ENCODE measurements around the gene TTC4. TPM values are rescaled to one million over a fixed set of nuclear protein-coding genes. Genes with fewer than 3 reads are reported as not detected.

The TTC4 gene
- total RNA-seq, 1 experiment from 2014 or later = 26.3 TPM

DNA sequence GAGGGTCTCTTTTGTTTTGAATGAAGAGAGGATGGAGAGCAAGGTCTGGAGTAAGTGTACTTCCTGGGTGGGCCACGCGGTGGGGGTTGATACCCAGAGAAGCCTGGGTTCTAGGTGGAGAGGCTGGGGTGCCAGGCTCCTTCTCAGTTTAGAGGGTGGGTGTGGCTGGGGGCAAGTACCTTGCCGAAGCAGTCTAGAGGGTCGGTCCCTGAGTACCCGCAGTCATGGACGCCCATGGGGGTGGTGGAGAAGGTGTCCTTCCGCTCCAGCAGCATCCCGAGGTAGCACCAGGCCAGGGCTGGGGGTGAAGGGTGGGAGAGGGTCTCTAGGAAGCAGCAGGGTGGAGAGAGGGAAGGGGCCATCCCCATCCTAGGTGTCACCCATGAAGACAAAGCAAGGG is 71.1 kb downstream of the TTC4 start:
- Histone ChIP-seq H3K9me2 (ENCODE audit: insufficient read depth) (no peaks in the 10 kb centered on the region), H3K27me3 (ENCODE audit: insufficient read depth, low read length) (no peaks in the 10 kb centered on the region), H3K79me2 (ENCODE audit: insufficient read depth, low read length) (no peaks in the 10 kb centered on the region), H2AFZ (ENCODE audit: low read depth, low read length, poor library complexity, severe bottlenecking) (no peak overlapping the region), H3K4me2 (ENCODE audit: low read length) (no peak overlapping the region), H3K4me1 (ENCODE audit: control insufficient read depth in 1 of 2, insufficient read depth in 2 of 2, low read length in 2 of 2) (peaks cover 0 to 4% of the 10 kb centered on the region in 2 experiments; a peak in 1 of 4 replicates), H3K36me3 (ENCODE audit: control insufficient read depth in 1 of 2, insufficient read depth in 2 of 2, low read length in 2 of 2) (no peaks in the 10 kb centered on the region), H3K9ac (ENCODE audit: low read length) (no peak overlapping the region), H3K4me3 (replicated peaks in 1 of 2; ENCODE audit: low read depth in 1 of 2, low read length in 2 of 2) (no peak overlapping the region), H3K9me3 (ENCODE audit: control insufficient read depth in 1 of 2, insufficient read depth in 1 of 2, low read depth in 1 of 2, low read length in 2 of 2) (no peaks in the 10 kb centered on the region), H3K27ac (ENCODE audit: low read depth, low read length) (no peak overlapping the region), H4K20me1 (ENCODE audit: insufficient read depth) (no peaks in the 10 kb centered on the region)
- no peak for DNase-seq (ENCODE audit: low read depth, low spot score)
- no peak for ATAC-seq
- POLR2A ChIA-PET = no interaction called here
- TF ChIP-seq SIN3A (IDR thresholded peaks at IDR 0.05; ENCODE audit: low read depth) = no peak
- TF ChIP-seq, protein P1, sequence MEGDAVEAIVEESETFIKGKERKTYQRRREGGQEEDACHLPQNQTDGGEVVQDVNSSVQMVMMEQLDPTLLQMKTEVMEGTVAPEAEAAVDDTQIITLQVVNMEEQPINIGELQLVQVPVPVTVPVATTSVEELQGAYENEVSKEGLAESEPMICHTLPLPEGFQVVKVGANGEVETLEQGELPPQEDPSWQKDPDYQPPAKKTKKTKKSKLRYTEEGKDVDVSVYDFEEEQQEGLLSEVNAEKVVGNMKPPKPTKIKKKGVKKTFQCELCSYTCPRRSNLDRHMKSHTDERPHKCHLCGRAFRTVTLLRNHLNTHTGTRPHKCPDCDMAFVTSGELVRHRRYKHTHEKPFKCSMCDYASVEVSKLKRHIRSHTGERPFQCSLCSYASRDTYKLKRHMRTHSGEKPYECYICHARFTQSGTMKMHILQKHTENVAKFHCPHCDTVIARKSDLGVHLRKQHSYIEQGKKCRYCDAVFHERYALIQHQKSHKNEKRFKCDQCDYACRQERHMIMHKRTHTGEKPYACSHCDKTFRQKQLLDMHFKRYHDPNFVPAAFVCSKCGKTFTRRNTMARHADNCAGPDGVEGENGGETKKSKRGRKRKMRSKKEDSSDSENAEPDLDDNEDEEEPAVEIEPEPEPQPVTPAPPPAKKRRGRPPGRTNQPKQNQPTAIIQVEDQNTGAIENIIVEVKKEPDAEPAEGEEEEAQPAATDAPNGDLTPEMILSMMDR (IDR thresholded peaks at IDR 0.05 in 2 of 3, conservative IDR thresholded peaks at IDR 0.05 in 1 of 3; ENCODE audit: borderline replicate concordance in 1 of 3, insufficient read depth in 1 of 3, low read depth in 2 of 3, low read length in 2 of 3) = no peak
- TF ChIP-seq, protein P2, sequence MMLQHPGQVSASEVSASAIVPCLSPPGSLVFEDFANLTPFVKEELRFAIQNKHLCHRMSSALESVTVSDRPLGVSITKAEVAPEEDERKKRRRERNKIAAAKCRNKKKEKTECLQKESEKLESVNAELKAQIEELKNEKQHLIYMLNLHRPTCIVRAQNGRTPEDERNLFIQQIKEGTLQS (IDR thresholded peaks at IDR 0.05) = no peak
- TF ChIP-seq EZH2phosphoT487 (IDR thresholded peaks at IDR 0.05; ENCODE audit: borderline replicate concordance) = no peak
- TF ChIP-seq CBX3 (IDR thresholded peaks at IDR 0.05; ENCODE audit: low read depth) = no peak
- no peak for TF ChIP-seq EGR1 (IDR thresholded peaks at IDR 0.05; ENCODE audit: low read depth)
- no peak for TF ChIP-seq ELF1 (IDR thresholded peaks at IDR 0.05; ENCODE audit: borderline replicate concordance, low read depth)
- TF ChIP-seq POLR2AphosphoS5 (IDR thresholded peaks at IDR 0.05; ENCODE audit: low read depth, low read length) = no peak
- no peak for TF ChIP-seq YY1 (IDR thresholded peaks at IDR 0.05; ENCODE audit: extremely low read depth, insufficient replicate concordance, low read depth, low read length)
- no peak for TF ChIP-seq FOSL1 (IDR thresholded peaks at IDR 0.05; ENCODE audit: low read depth)
- TF ChIP-seq ZNF274 (IDR thresholded peaks at IDR 0.05; ENCODE audit: low read depth, low read length) = no peak
- TF ChIP-seq, protein P3, sequence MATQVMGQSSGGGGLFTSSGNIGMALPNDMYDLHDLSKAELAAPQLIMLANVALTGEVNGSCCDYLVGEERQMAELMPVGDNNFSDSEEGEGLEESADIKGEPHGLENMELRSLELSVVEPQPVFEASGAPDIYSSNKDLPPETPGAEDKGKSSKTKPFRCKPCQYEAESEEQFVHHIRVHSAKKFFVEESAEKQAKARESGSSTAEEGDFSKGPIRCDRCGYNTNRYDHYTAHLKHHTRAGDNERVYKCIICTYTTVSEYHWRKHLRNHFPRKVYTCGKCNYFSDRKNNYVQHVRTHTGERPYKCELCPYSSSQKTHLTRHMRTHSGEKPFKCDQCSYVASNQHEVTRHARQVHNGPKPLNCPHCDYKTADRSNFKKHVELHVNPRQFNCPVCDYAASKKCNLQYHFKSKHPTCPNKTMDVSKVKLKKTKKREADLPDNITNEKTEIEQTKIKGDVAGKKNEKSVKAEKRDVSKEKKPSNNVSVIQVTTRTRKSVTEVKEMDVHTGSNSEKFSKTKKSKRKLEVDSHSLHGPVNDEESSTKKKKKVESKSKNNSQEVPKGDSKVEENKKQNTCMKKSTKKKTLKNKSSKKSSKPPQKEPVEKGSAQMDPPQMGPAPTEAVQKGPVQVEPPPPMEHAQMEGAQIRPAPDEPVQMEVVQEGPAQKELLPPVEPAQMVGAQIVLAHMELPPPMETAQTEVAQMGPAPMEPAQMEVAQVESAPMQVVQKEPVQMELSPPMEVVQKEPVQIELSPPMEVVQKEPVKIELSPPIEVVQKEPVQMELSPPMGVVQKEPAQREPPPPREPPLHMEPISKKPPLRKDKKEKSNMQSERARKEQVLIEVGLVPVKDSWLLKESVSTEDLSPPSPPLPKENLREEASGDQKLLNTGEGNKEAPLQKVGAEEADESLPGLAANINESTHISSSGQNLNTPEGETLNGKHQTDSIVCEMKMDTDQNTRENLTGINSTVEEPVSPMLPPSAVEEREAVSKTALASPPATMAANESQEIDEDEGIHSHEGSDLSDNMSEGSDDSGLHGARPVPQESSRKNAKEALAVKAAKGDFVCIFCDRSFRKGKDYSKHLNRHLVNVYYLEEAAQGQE (IDR thresholded peaks at IDR 0.05; ENCODE audit: low read depth) = no peak
- TF ChIP-seq, protein P4, sequence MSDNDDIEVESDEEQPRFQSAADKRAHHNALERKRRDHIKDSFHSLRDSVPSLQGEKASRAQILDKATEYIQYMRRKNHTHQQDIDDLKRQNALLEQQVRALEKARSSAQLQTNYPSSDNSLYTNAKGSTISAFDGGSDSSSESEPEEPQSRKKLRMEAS (IDR thresholded peaks at IDR 0.05) = no peak
- TF ChIP-seq EZH2 (IDR thresholded peaks at IDR 0.05) = no peak
- TF ChIP-seq, protein P5, sequence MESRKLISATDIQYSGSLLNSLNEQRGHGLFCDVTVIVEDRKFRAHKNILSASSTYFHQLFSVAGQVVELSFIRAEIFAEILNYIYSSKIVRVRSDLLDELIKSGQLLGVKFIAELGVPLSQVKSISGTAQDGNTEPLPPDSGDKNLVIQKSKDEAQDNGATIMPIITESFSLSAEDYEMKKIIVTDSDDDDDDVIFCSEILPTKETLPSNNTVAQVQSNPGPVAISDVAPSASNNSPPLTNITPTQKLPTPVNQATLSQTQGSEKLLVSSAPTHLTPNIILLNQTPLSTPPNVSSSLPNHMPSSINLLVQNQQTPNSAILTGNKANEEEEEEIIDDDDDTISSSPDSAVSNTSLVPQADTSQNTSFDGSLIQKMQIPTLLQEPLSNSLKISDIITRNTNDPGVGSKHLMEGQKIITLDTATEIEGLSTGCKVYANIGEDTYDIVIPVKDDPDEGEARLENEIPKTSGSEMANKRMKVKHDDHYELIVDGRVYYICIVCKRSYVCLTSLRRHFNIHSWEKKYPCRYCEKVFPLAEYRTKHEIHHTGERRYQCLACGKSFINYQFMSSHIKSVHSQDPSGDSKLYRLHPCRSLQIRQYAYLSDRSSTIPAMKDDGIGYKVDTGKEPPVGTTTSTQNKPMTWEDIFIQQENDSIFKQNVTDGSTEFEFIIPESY (IDR thresholded peaks at IDR 0.05; ENCODE audit: extremely low read depth, insufficient replicate concordance, low read length) = no peak
- TF ChIP-seq ZFX (IDR thresholded peaks at IDR 0.05) = no peak
- TF ChIP-seq TCF7L2 (IDR thresholded peaks at IDR 0.05; ENCODE audit: borderline replicate concordance, extremely low read depth, insufficient read depth, insufficient read length) = no peak
- TF ChIP-seq RAD21 (IDR thresholded peaks at IDR 0.05; ENCODE audit: low read depth) = no peak
- no TSS peak for BruUV-seq (replicated peaks)
- RAD21 ChIA-PET (ENCODE audit: low non-redundant PET in 1 of 2, low total read pairs in 2 of 2, uncharacterized antibody in 2 of 2, unreplicated experiment in 2 of 2) = no interaction called here
- CTCF ChIA-PET = no interaction called here
- intact Hi-C loops (cut with micrococcal nuclease) = no loop called here

All from HCT116 (cell line).